Activated CD4-positive, alpha-beta T cell treated with anti-CD3 and anti-CD28 coated beads, Interleukin-2, amount 50 U/mL, for 24 hours (primary cell): ENCODE results near the gene IFNW1.

Source experiments
- DNase-seq, 2 donors: peaks; one replicate each; pipeline ENCODE4 v3.0.0-alpha.2; 2020; ENCODE audit warnings: low read depth in 1 of 2, low spot score in 1 of 2

IFNW1 gene

DNA sequence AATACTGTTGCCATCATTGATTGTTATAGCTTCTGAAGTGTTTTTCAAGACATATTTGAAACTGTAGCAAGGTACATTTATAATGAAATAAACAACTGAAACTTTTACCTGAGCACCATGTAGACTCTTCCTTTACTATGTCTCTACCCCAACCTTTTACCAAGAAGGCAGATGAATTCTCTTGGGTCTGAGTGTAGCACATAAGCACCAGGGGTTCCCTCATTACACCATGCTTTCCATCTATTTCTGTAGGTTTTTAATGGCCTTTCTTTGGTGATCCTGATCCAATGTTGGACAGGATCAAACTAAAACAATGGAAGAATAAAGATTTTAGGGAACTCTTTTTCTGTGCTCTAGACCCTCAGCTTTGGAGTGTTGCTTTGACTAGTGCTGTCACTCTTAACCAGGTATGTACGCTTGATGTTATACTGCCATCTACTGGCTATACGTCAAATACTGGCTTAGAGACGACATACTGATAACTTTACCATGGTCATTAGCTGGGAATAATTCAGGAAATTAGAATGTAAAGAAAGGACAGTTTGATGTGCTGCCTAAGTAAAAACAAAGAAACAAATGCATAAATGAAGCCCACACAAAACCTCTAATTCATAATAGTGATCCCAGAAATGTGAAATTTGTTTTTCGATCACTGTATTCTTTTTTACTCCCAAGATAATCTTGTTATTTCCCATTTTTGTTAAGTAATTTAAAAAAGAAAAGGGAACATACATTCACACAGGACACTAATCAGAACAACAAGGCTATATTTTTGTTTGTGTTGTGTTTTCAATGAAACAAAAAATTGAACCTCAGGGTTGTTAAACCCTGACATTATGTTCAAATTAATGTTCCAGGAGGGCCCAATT, 30.7 kb downstream of the IFNW1 start:
- DNase-seq = peak in 1 of 2 donors; percentile 45

DNA sequence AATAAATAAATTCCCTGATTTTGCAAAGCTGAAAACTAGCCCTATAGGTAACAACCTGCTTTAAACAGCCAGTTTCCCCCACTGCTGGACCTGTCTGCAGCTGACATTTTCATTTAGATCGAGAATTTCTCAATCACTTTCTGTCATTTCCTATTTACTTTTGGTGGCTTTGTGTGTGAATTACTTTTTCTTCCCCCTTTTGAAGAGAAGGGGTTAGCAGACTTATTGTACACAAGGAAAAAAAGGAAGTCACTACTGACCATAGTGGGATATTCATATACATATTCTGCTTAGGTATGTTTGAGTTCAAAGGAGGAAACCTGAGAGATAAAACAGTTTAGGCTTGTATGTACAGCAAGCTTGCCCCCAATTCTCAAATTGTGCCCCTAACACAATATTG, 36.8 kb downstream of the IFNW1 start:
- DNase-seq = no peak

DNA sequence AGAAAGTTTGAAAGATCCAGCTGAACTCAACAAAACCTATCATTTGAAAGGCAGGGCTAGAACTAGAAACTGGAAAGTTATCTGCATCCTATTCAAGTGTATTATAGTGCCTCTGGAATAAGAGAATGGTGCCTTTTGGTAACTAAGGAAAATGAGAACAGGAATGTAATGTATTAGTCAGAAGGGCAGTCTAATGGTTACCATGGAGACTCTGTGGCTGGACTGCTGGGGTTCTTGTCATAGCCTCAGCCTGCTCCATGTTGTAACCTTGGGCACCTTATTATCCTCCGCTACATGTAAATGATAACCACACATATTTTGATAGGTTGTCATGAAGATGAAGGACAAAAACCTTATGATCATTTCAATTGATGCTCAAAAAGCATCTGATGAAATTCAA, 39.3 kb downstream of the IFNW1 start:
- DNase-seq = no peak

DNA sequence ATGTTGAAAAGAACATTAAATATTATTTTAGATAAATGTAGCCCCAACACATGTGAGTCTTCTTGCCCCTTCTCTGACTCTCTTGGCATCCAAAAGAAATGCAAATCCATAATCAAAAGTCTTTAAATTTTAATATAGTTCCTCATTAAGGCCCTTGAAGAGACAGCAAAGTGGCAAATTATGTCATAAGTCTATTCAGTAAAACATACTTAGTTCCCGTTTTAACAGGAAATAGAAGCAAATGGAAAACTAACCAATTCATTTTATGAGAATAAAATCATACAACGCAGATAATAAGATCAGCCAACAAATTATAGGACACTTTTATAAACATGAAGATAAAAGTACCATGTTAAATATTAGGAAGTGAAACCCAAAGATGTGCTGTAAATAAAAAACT, 43.8 kb downstream of the IFNW1 start:
- DNase-seq = no peak

DNA sequence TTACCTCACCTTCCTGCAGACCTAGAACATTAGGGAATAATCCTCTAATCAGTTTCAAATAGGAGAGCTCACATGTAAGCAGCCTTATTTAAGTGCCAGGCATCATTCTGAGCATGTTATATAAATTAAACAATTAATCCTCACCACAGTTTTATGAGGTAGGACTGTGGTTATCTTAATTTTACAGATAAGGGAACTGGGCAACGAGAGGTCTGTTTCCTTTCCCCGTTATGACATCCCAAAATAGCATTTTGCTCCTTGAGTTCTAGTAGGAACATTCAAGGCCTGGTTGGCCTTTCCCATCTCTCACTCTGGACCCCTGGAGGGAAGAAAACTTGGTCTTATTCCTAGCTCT, 44.8 kb downstream of the IFNW1 start:
- DNase-seq = no peak

DNA sequence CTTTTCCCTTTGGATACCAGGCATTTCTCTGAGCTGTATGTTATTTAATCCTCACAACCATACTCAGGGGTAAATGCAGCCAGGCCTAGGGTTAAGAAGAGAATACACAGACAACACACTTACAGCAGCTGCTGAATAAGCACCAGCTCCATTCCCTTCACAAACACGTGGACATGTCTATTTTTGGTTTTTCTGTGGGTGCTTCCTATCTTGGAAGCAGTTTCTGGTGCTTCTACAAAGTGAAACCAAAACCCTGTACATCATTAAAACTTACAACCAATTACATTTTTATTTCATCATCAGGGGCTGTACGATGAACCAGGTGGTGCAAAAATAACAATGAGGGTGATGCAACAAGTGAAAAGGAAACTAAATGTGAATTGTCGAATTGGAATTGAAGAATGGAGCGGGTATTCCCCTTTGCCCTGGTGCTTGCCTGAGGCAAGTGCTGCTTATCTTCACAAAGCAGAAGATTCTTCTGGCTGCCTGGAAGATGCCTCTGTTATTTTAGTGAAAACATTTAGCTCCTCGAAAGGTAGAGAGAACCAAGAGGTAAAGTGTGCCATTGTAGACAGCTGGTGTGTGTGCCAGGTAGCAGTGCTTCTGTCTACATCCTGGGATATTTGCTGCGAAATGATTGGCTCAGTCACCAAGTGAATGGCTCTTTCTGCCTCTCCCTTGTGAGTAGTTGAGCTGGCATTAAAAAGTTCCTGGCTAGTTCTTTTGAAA, 45.3 kb downstream of the IFNW1 start:
- DNase-seq = peak in 1 of 2 donors; percentile 32

DNA sequence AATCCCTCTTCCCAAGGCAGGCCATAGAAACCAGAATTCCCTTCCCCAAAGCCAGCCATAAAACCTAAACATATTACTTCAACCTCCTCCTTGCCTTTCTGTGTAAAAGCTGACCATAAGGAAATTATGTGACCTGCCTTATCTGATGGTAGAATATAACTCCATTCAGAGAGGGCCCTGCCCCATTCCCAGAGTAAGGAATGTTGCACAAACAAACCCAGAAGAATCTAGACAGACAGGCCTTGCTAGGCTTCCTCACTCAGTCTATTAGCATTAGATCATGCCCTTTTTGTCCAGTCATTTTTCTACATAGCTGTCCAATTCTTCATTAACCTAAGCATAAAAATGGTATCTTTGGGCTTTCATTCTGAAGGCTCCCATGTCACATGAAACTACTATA, 46.1 kb downstream of the IFNW1 start:
- no peak for DNase-seq
